Activated T-helper 9 cell treated with anti-CD3 and anti-CD28 coated beads, Interleukin-2, amount 50 U/mL, for 16 hours (primary cell): ENCODE data around the gene RXFP3.
"Not testable (repeated sequence)": the region's sequence is repeated elsewhere in the genome, so short reads cannot be mapped to it uniquely, and the experiment has no call there.

ENCODE experiments used
- DNase-seq: peaks from one replicate; pipeline ENCODE4 v3.0.0-alpha.2; 2020; ENCODE audit warnings: low read depth

The RXFP3 gene

GRCh38 chr5:33936381-33937016 lies at the start of gene RXFP3:
Gene RXFP3 (plus strand): TSS chr5:33936386. CDS start chr5:33936741, 355 bp downstream.
- DNase-seq = no peak

DNA sequence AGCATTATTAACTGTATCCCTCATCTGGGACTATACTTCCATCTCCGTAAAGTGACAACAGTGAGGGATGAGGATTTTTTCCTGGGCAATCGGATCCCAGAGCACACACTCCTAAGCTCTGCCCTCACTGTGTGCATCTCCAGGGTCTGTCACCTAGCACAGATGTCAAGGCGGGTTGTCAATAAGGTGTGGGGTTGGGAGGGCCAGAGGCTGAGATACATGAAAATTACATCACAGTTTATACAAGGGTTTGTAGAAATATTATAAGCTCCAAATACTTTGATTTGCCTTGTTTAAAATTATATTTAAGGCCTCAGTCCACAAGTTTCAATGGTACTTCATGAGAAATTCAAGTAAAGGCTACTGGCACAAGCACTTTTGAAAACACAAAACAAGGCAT lies 48.9 kb upstream of the RXFP3 start:
- DNase-seq = no peak

DNA sequence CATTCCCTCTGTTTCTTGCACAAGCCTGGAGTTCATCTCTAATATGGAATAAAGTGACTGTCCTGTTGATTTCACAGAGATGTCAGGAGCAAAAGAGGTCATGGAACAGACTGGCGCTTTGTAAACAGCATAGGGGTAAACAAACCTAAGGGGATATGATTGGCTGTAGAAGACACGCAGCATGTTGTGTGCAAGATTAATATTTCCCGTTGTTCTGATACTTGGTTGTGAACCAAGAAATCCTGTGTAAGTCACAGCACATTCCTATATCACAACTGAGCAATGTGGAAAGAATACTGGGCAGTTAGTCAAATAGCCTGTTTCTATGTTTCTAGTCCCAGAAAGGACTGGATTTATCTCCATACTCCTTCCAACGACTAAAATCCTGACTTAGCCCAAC lies 47.6 kb upstream of the RXFP3 start:
- no peak for DNase-seq

DNA sequence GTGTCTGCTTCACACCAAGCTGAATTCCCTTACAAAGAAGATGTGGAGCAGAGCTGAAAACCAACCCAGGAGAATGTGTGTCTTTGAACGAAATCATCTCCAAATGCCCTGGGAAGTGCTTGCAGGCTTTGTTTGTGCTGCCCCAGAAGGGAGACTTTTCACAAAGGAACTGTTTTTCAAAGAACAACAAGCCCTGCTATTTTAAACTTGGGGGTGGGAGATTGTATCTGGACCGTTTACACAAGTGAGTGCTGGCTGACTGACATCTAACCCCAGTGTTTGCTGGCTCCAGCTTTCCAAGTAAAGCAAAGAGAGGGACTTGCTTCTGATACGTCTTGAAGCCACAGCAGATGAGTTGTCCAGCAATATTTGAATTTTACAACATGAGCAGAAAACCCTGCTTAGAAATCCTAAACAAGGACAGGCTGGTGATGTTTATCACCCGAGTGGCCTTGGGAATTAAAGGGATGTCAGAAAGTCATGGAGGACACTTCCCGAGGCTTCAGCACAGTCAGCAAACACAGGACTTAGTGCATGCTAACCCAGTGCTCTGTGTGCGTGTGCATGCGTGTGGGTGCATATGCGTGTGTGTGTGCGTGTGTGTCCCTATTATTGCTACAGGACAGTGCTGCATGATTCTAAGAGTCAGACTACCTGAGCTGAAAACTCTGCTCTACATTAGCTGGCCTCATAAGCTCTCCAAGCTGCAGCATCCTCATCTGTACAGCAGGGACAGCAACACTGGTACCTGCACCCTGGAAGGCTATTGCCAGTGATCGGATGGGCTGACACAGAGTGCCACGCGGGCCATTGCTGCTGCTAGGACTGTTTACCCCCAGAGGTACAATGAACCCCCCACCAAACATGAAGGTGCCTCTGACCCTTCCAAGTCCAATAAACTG lies 45.8 kb upstream of the RXFP3 start:
- DNase-seq = no peak

DNA sequence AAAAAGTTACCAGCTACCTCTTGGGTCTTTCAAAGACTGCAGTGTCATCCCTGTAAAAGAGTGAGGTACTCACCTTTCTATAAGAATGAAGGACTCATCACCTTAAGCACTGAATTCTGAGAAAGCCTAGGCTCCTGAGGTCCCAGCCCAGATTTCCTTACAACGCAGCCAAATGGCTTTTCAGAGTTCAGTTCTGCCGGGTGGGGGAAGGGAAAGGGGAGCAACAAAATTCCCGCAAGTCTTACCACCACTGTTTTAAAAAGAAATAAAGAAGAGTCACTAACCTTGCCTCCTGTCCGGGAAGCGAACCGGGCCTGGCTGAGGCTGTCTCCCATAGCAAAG lies 44.8 kb upstream of the RXFP3 start:
- DNase-seq = no peak

GRCh38 chr5:33891788-33892619 lies 44.2 kb upstream of the RXFP3 start, which contains the start of gene ADAMTS12:
Gene ADAMTS12 (minus strand): TSS chr5:33891990. CDS start chr5:33891856, 134 bp downstream.
- no peak for DNase-seq

DNA sequence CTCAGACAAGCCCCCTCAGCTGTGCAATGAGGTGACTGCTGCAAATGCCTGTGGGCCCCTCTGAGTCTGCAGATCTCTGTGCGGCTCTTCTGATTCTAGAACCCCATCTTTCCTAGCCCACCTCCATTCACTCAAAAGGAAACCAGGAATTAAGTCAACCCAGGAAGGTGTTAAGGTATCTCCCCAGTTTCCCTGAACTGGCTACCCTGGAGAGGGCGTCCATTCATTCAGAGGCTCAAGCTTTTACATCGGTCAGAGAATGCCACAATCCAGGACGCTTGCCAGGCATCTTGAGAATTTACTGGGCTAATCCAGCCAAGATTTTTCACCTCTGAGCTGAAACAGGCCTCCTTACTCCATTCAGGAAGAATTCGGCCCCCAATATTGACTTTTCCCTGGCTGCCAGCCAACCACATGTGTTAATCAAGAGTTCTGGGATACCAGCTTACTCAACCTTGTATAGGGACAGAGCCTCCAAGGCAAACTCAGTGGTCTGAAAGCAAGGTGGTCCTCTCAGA lies 43.5 kb upstream of the RXFP3 start:
- no peak for DNase-seq

DNA sequence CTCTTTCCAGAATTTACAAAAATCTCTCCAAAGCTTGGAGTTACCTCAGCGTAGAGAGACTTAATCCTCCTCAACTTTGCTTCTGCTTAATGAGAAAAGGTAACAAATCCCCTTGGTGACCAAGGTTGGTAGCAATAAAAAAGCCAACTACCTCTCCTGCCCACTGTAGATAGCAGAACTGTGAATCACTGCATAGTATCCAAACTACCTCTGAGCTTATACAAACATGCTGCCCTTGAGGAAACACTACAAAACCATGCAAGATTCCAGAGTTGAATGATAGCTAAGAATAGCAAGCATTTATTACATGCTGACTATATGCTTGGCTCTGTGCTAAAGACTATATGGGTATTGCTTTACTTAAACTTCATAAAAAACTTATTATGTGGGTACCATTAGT lies 41.6 kb upstream of the RXFP3 start:
- no peak for DNase-seq

- no peak for DNase-seq
These were observed 35.0 kb upstream of the RXFP3 start for GRCh38 chr5:33901156-33901555.

DNA sequence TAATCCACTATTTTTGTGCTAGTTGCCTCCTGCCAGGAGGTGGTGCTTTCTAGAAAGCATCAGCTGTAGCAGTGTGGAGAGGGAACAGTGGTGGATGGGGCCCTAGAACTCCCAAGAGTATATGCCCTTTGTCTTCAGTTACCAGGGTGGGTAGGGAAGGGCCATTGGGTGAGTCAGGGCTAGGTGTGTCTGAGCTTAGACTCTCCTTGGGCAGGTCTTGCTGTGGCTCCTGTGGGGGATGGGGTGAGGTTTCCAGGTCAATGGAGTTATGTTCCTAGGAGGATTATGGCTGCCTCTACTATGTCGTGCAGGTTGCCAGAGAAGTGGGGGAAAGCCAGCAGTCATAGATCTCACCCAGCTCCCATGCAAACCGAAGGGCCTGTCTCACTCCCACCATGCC lies 33.1 kb upstream of the RXFP3 start:
- no peak for DNase-seq

DNA sequence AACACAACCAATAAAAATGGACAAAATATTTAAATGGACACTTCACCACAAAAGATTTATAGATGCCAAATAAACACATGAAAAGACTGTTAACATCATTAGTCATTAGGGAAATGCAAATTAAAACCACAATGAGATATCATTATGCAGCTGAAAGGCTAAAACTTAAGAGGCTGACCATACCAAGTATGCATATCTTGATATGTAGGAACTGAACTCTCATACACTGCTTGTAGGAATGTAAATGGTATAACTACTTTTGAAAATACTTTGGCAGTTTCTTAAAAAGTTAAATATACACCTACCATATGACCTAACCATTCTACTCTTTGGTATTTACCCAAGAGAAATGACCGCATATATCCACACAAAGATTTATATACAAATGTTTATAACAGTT lies 30.8 kb upstream of the RXFP3 start:
- DNase-seq = no peak

GRCh38 chr5:33906248-33906647 lies 29.9 kb upstream of the RXFP3 start:
- not testable (repeated sequence) for DNase-seq

DNA sequence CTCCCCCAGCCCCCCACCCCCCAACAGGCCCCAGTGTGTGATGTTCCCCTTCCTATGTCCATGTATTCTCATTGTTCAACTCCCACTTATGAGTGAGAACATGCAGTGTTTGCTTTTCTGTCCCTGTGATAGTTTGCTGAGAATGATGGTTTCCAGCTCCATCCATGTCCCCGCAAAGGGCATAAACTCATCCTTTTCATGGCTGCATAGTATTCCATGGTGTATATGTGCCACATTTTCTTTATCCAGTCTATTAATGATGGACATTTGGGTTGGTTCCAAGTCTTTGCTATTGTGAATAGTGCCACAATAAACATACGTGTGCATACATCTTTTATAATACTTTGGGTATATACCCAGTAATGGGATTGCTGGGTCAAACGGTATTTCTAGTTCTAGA lies 21.3 kb upstream of the RXFP3 start:
- not testable (repeated sequence) for DNase-seq

DNA sequence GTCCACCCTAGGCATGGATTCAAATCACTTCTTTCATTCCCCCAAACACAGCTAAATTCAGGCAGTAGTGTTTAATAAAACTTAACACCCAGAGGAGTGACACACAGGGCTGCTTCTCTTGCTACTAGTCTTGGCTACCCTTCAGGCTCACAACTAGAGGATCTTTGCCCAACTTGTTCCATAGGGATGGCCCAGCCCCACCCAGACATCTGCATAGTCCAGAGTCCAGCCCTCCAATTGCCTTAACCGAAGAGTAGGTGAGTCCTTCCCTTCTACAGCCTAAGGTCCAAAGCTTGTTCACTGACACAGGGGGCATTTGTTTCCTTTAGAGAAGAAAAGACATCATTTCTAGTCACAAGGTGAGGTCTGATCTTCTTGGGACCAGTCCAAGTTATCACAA lies 15.2 kb upstream of the RXFP3 start:
- no peak for DNase-seq

GRCh38 chr5:33925278-33925677 lies 10.9 kb upstream of the RXFP3 start:
- no peak for DNase-seq

DNA sequence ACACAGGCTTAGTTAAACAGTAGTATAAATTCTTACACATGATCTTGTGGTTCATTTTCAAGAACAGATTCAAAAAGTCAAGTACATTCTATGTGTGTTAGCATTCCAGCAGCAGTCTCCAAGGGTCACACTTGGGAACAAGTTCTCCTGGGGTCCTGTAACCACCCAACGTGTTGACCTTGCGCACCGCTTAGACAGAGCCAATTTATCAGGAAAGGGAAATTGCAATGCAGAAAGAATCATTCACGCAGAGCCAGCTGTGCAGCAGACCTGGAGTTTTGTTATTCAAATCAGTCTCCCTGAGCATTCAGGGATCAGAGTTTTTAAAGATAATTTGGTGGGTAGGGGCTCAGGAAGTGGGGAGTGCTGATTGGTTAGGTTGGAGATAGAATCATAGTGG lies 8.5 kb upstream of the RXFP3 start:
- DNase-seq = no peak

DNA sequence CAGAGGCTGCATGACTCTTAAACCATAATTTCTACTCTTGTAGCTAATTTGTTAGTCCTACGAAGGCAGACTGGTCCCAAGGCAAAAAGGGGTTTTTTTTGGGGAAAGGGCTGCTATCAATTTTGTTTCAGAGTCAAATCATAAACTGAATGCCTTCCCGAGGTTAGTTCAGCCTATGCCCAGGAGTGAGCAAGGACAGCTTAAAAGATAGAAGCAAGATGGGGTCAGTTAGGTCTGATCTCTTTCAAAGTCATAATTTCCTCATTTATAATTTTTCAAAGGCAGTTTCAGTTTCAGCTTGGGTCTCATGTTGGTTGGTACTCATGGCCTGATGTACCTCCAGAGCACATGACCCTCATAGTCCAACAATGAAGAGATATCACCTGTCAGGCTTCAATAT lies 7.9 kb upstream of the RXFP3 start:
- no peak for DNase-seq

DNA sequence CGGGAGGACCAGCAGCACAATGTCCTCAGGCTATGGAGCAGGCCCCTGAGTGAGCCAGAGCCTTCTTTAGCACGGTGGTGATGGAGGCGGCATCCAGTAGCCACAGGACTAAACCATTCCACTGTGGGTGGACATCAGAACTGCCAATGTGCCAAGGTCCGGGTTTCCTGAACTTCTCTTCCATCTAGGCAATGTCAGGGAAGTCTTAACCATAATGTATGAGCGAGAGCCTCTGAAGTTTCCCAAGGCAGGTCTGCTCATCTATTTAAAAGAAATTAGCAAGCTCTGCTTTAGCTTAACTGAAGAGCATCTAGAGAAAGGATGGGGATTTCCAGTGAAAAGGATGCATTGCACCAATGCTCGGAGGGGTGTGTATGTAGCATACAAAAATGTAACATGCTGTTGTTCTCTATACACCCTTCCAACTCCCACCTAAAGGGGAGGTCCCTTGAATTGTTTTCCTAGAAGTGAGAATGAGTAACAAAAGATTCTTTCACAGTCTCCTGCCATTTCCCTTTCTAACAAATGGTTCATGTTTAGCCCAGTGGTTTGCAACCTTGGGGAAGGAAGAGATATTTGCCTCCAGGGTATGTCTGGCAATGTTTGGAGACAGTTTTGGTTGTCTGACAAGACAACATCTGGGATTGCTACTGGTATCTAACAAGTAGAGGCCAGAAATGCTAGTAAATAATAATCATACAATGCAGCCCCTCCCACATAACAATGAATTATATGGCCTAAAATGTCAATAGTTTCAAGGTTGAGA lies 6.1 kb upstream of the RXFP3 start:
- no peak for DNase-seq

- no peak for DNase-seq
These were observed 5.0 kb upstream of the RXFP3 start for GRCh38 chr5:33931136-33931535.

DNA sequence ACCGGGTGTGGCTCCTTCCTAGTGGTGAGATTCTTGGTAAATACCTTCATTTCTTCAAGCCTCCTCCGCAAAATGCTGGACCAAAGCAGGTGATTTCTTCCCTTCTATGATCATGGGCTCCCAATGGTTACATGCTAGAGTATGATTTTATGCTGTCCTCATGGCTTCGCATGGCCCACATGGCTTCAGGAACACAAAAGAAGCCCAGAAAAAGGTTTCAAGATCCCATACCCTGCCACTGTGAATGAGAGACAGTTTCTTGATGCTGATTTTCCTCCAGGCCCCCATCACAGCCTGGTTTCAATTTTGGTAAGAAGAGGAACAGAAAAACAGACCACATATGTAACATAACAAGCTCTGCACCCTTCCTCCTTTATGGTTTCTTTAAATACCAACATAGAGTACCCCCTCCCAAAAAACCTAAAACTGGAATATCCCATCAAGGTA lies 2.4 kb upstream of the RXFP3 start:
- no peak for DNase-seq

- no peak for DNase-seq
These were observed 2.0 kb upstream of the RXFP3 start for GRCh38 chr5:33934176-33934575.

DNA sequence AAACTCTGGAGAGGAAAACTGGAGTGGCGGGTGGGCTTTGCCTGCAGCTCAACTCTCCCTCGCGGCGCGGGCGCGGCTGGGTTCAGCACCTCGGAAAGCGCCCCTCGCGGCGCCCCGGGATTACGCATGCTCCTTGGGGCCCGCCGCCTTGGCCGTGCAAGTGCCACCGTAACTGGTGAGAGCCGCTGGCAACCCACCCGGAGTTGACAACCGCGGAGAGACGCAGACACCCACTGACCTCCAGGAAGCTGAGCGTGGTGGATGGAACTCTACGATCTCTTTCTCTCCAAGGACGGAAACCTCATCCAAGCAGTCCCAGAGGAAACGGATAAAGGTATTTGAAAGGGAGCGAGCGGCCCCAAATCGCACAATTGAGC lies 194 bp upstream of the RXFP3 start:
- DNase-seq = no peak
